ENCODE results near the gene PORCN.
"Not testable (repeated sequence)": the region's sequence is repeated elsewhere in the genome, so short reads cannot be mapped to it uniquely, and the experiment has no call there.

PORCN gene

GRCh38 chrX:48512371-48512935 is 3.7 kb downstream of the PORCN start:
- no peak for TF ChIP-seq ZNF274 (IDR thresholded peaks at IDR 0.05; ENCODE audit: low read depth, low read length)
- H3K4me3 ChIP-seq (ENCODE audit: low read length): no peak overlapping the region

- H3K4me3 ChIP-seq (ENCODE audit: low read length): no peak overlapping the region
- no peak for TF ChIP-seq ZNF274 (IDR thresholded peaks at IDR 0.05; ENCODE audit: low read depth, low read length)
Measured at GRCh38 chrX:48513670-48514069, 4.9 kb downstream of the PORCN start.

GRCh38 chrX:48514126-48514806 is 5.5 kb downstream of the PORCN start:
- no peak for TF ChIP-seq ZNF274 (IDR thresholded peaks at IDR 0.05; ENCODE audit: low read depth, low read length)

GRCh38 chrX:48514868-48515460 is 6.2 kb downstream of the PORCN start:
- no peak for TF ChIP-seq ZNF274 (IDR thresholded peaks at IDR 0.05; ENCODE audit: low read depth, low read length)
- no peak overlapping the region for H3K4me3 ChIP-seq (ENCODE audit: low read length)

More at GRCh38 chrX:48514126-48514806, 5.5 kb downstream of the PORCN start:
- no peak overlapping the region for H3K4me3 ChIP-seq (ENCODE audit: low read length)

GRCh38 chrX:48515842-48516241 is 7.0 kb downstream of the PORCN start:
- TF ChIP-seq ZNF274 (IDR thresholded peaks at IDR 0.05; ENCODE audit: low read depth, low read length): no peak
- H3K4me3 ChIP-seq (ENCODE audit: low read length): no peak overlapping the region

- no peak for TF ChIP-seq ZNF274 (IDR thresholded peaks at IDR 0.05; ENCODE audit: low read depth, low read length)
- no peak overlapping the region for H3K4me3 ChIP-seq (ENCODE audit: low read length)
Measured at GRCh38 chrX:48516285-48516684, 7.5 kb downstream of the PORCN start.

GRCh38 chrX:48516987-48517386 is 8.2 kb downstream of the PORCN start:
- no peak overlapping the region for H3K4me3 ChIP-seq (ENCODE audit: low read length)
- no peak for TF ChIP-seq ZNF274 (IDR thresholded peaks at IDR 0.05; ENCODE audit: low read depth, low read length)

GRCh38 chrX:48519481-48519880 is 10.7 kb downstream of the PORCN start:
- not testable (repeated sequence) for H3K4me3 ChIP-seq (ENCODE audit: low read length)

- no peak for TF ChIP-seq ZNF274 (IDR thresholded peaks at IDR 0.05; ENCODE audit: low read depth, low read length)
Measured at GRCh38 chrX:48520455-48520854, 11.7 kb downstream of the PORCN start.

GRCh38 chrX:48520976-48521352 is 12.2 kb downstream of the PORCN start:
- H3K4me3 ChIP-seq (ENCODE audit: low read length): peak overlapping the region; percentile 47; the same call in 1 of the 2 replicates

More at GRCh38 chrX:48520455-48520854, 11.7 kb downstream of the PORCN start:
- no peak overlapping the region for H3K4me3 ChIP-seq (ENCODE audit: low read length)

GRCh38 chrX:48521353-48522243 is 12.8 kb downstream of the PORCN start, which contains the start of gene EBP:
EBP (plus strand) TSS chrX:48521808; CDS start chrX:48523772, 1,964 bp downstream.
- peak within 1 kb of the TSS; percentile 70 for H3K4me3 ChIP-seq (ENCODE audit: low read length)
- TF ChIP-seq ZNF274 (IDR thresholded peaks at IDR 0.05; ENCODE audit: low read depth, low read length): no peak

More at GRCh38 chrX:48520976-48521352, 12.2 kb downstream of the PORCN start:
- no peak for TF ChIP-seq ZNF274 (IDR thresholded peaks at IDR 0.05; ENCODE audit: low read depth, low read length)

- no peak for TF ChIP-seq ZNF274 (IDR thresholded peaks at IDR 0.05; ENCODE audit: low read depth, low read length)
- peak overlapping the region; percentile 70 for H3K4me3 ChIP-seq (ENCODE audit: low read length)
Measured at GRCh38 chrX:48522291-48522690, 13.5 kb downstream of the PORCN start.

GRCh38 chrX:48523682-48524081 is 14.9 kb downstream of the PORCN start:
- no peak for TF ChIP-seq ZNF274 (IDR thresholded peaks at IDR 0.05; ENCODE audit: low read depth, low read length)
- no peak overlapping the region; the same call in 1 of the 2 replicates for H3K4me3 ChIP-seq (ENCODE audit: low read length)

GRCh38 chrX:48525853-48526252 is 17.1 kb downstream of the PORCN start:
- not testable (repeated sequence) for H3K4me3 ChIP-seq (ENCODE audit: low read length)

Measured in GM08714 (cell line).